Erythroblast (primary cell): Measurements from ENCODE around the gene FGF2.

Experiments used
- GATA1 ChIP-seq: IDR thresholded peaks from 2 replicates; pipeline ENCODE4 v1.6.1; 2011; ENCODE audit warnings: low read depth, mild to moderate bottlenecking, control low read depth, low read length, moderate library complexity
- POLR2A ChIP-seq: IDR thresholded peaks from 2 replicates; pipeline ENCODE4 v1.6.1; 2011; ENCODE audit warnings: mild to moderate bottlenecking, low read length

DNA sequence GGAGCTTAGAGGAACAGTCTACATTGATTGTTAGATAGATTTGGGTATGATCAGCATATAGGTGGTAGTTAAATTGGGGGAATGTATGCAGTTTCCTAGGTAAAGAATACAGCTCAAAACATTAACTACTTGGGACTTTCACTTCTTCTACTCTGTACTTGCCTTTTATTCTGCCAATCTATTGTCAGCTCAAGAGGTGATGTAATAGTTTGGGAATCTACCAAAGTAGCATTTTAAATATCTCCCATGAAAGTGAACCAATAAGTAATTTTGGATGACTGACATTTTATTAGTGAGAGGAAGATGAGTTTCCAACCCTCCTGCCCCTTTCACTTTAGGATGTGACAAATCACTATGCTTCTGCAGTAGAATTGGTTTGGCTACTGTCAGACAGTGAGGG is 52.4 kb downstream of the FGF2 start:
- TF ChIP-seq GATA1: no peak
- no peak for TF ChIP-seq POLR2A
